H1 (cell line): ENCODE measurements around the gene RAB36. TPM values are rescaled to one million over a fixed set of nuclear protein-coding genes. Genes with fewer than 3 reads are reported as not detected.

ENCODE experiments used
- BRCA1 ChIP-seq: IDR thresholded peaks from 2 replicates; pipeline ENCODE4 v1.6.1; 2012; ENCODE audit warnings: low read depth, low read length, improper control_type of control experiment
- CHD7 ChIP-seq: fragments of 300-600 bp; sonication (generic); IDR thresholded peaks from 2 replicates; pipeline ENCODE4 v1.7.1; 2012; ENCODE audit warnings: low read length, moderate library complexity, mild to moderate bottlenecking, inconsistent platforms; ENCODE audit not compliant: insufficient replicate concordance
- CREB1 ChIP-seq: IDR thresholded peaks from 2 replicates; pipeline ENCODE4 v1.6.1; 2012; ENCODE audit warnings: inconsistent platforms
- GABPA ChIP-seq: IDR thresholded peaks from 2 replicates; pipeline ENCODE4 v1.6.1; 2011; ENCODE audit warnings: mild to moderate bottlenecking, low read length, moderate library complexity, borderline replicate concordance; ENCODE audit not compliant: insufficient read depth
- JUND ChIP-seq: IDR thresholded peaks from 2 replicates; pipeline ENCODE4 v1.6.1; 2011; ENCODE audit warnings: mild to moderate bottlenecking, improper control_type of control experiment, low read length
- SUZ12 ChIP-seq: fragments of 200-600 bp; sonication (generic); IDR thresholded peaks from 2 replicates; pipeline ENCODE4 v1.6.1; 2012; ENCODE audit warnings: mild to moderate bottlenecking, inconsistent platforms, low read length, moderate library complexity, mixed read lengths
- TAF7 ChIP-seq: optimal IDR thresholded peaks from 2 replicates; pipeline ENCODE3; 2011; ENCODE audit warnings: low read depth, mild to moderate bottlenecking, inconsistent platforms, low read length, moderate library complexity, borderline replicate concordance
- polyA plus RNA-seq, 7 experiments: library from polyadenylated mRNA; depleted of rRNA in 3 of 7; stranded (reverse) in 5 of 7; unstranded in 2 of 7; fragments of >200 nt in 5 of 7; fragments of 200-250 nt in 2 of 7; gene quantifications; 1 replicate in 5 of 7; 2 replicates in 1 of 7; 4 replicates in 1 of 7; pipeline versions ENCODE4 v1.2.1 to v1.2.3, GENCODE V29; 2011 to 2013; ENCODE audit warnings: missing spikeins in 2 of 7, mixed read lengths in 2 of 7
- total RNA-seq: library from RNA; stranded (reverse); fragmentation: NEBNext Ultra II Directional; extraction: Animal tissue kit (Norgen Biotek cat#: 25700); gene quantifications from 2 replicates; pipeline ENCODE4 v1.2.1, GENCODE V29; 2021

Gene RAB36
- total and polyA plus RNA-seq, 2 of the 8 experiments (the other 6 are each of a cell fraction or from before 2014, with no cell fraction given): 1.0 to 1.5 TPM

- TF ChIP-seq CHD7 (no peak), JUND (no peak), CREB1 (no peak), BRCA1 (no peak), TAF7 (no peak), SUZ12 (no peak), GABPA (no peak)
Measured at GRCh38 chr22:23175817-23176644, 30.8 kb downstream of the RAB36 start (continued).
